ENCODE measurements around the gene RPL10.

The RPL10 gene

DNA sequence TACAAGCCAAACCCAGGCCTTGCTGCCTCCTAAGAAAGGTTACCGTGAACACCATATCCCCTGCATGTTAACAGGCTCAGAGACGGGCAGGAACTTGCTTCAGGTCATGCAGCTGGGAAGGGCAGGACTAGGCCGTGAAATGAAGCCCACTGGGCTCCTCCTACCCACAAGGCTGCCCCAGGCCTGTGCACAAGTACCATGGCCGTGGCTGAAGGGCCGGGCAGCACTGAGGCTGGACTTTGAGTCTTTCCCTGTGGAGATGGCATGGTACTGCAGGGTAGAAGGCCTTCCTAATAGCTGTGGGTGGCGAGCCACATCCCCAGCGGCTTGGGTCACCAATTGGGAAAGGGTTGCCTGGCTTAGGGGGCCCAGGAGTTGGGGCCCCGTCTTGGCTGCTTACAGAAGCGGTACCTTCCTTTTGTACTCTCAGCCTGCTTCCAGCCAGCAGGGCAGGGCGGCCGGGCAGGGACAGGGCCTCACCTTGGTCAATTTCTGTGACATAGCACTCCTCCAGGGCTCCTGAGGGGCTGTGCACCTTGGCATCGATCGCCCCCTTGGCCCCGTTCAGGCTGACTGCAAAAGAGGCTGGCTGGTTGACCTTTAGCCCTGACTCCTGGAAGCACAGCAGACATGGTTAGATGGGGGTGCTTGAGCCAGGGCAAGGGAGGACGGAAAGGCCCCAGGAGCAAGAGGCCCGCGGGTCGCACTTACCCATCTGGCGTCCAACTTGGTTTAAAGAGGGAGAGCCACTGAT lies 47.6 kb upstream of the RPL10 start:
- no peaks in the 10 kb centered on the region; the same call in 1 of the 2 replicates for H3K36me3 ChIP-seq (ENCODE audit: insufficient read depth)
- no peaks in the 10 kb centered on the region for H3K27me3 ChIP-seq (ENCODE audit: insufficient read depth, low read depth)
- H3K79me2 ChIP-seq (ENCODE audit: insufficient read depth, low read depth) = no peaks in the 10 kb centered on the region
- H3K4me2 ChIP-seq = no peak overlapping the region
- no peaks in the 10 kb centered on the region for H4K20me1 ChIP-seq (ENCODE audit: insufficient read depth)
- TF ChIP-seq, protein P1, sequence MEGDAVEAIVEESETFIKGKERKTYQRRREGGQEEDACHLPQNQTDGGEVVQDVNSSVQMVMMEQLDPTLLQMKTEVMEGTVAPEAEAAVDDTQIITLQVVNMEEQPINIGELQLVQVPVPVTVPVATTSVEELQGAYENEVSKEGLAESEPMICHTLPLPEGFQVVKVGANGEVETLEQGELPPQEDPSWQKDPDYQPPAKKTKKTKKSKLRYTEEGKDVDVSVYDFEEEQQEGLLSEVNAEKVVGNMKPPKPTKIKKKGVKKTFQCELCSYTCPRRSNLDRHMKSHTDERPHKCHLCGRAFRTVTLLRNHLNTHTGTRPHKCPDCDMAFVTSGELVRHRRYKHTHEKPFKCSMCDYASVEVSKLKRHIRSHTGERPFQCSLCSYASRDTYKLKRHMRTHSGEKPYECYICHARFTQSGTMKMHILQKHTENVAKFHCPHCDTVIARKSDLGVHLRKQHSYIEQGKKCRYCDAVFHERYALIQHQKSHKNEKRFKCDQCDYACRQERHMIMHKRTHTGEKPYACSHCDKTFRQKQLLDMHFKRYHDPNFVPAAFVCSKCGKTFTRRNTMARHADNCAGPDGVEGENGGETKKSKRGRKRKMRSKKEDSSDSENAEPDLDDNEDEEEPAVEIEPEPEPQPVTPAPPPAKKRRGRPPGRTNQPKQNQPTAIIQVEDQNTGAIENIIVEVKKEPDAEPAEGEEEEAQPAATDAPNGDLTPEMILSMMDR (conservative IDR thresholded peaks at IDR 0.05; ENCODE audit: low read depth, low read length) = no peak
- no peak overlapping the region for H2AFZ ChIP-seq (ENCODE audit: low read depth)
- H3K4me3 ChIP-seq (IDR thresholded peaks at IDR 0.05; ENCODE audit: insufficient read depth, low read depth, low read length) = no peak overlapping the region
- no peak overlapping the region for H3K9ac ChIP-seq
- H3K27ac ChIP-seq = no peak overlapping the region
- peaks cover 14% of the 10 kb centered on the region for H3K4me1 ChIP-seq (ENCODE audit: low read depth, poor library complexity, severe bottlenecking)

DNA sequence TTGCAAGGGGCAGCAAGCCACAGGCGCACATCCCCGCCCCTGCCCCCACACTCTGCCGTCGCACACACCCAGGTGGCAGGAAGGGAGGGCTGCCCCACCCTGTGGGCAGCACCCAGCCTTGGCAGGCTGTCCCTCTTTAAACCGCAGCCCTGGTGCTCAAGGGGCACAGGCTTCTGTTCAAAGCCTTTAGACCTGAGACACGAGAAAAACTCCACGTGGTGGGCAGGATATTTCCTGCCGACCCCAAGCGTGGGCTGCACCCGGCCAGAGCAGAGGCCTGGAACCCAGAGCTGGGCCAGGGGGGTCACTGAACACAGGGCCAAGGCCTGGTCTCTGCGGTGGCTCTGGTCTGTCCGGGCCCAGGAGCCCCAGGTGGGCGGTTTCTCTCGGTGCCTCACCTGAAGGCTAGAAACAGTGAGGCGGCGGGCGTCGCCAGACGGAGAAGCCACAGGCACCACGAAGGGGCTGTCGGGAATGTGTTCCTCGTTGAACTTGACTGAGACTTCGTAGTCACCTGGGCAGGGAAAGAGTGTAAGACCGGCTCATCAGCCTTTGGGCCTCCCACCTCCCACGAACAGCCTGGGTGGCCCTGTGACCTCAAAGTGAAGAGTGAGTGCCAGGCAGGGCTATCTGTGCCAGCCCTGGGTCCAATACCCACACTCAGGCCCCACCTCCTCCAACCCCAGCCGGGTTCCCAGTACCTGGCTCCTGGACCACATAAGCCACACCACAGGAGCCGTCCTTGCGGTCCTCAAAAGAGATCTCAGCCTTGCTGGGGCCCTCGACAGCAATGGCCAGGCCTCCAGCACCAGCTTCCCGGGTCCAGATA lies 46.8 kb upstream of the RPL10 start:
- no peak overlapping the region for H3K9ac ChIP-seq
- TF ChIP-seq, protein P1 (conservative IDR thresholded peaks at IDR 0.05; ENCODE audit: low read depth, low read length) = no peak
- H3K4me2 ChIP-seq = no peak overlapping the region
- no peaks in the 10 kb centered on the region for H4K20me1 ChIP-seq (ENCODE audit: insufficient read depth)
- H3K36me3 ChIP-seq (ENCODE audit: insufficient read depth) = no peaks in the 10 kb centered on the region; the same call in 1 of the 2 replicates
- H3K4me3 ChIP-seq (IDR thresholded peaks at IDR 0.05; ENCODE audit: insufficient read depth, low read depth, low read length) = no peak overlapping the region
- no peak overlapping the region for H2AFZ ChIP-seq (ENCODE audit: low read depth)
- peaks cover 14% of the 10 kb centered on the region for H3K4me1 ChIP-seq (ENCODE audit: low read depth, poor library complexity, severe bottlenecking)
- H3K27ac ChIP-seq = no peak overlapping the region
- no peaks in the 10 kb centered on the region for H3K79me2 ChIP-seq (ENCODE audit: insufficient read depth, low read depth)
- H3K27me3 ChIP-seq (ENCODE audit: insufficient read depth, low read depth) = no peaks in the 10 kb centered on the region

DNA sequence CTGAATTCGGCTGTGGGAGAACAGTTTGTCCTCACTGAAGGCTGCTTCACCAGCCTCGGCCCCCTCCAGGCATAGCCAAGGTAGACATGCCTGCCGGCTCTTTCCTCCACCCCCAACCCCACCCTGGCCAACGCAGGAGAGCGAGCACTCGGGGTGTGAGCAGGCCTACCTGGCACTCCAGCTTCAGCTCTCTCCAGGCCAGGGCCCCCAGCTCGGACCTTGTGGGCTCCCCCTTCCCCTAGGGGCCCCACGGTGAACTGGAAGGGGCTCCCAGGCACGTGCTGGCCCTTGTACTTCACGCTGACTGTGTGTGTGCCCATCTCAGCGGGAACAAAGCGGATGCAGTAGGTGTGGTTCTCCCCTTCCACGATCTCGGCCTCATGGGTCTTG lies 46.2 kb upstream of the RPL10 start:
- Histone ChIP-seq H2AFZ (ENCODE audit: low read depth) (no peak overlapping the region), H3K9ac (no peak overlapping the region), H3K36me3 (ENCODE audit: insufficient read depth) (no peaks in the 10 kb centered on the region; the same call in 1 of the 2 replicates), H3K4me1 (ENCODE audit: low read depth, poor library complexity, severe bottlenecking) (peaks cover 14% of the 10 kb centered on the region), H3K79me2 (ENCODE audit: insufficient read depth, low read depth) (no peaks in the 10 kb centered on the region), H3K4me2 (no peak overlapping the region), H4K20me1 (ENCODE audit: insufficient read depth) (no peaks in the 10 kb centered on the region), H3K4me3 (IDR thresholded peaks at IDR 0.05; ENCODE audit: insufficient read depth, low read depth, low read length) (no peak overlapping the region), H3K27ac (no peak overlapping the region), H3K27me3 (ENCODE audit: insufficient read depth, low read depth) (no peaks in the 10 kb centered on the region)
- TF ChIP-seq, protein P1 (conservative IDR thresholded peaks at IDR 0.05; ENCODE audit: low read depth, low read length) = no peak

DNA sequence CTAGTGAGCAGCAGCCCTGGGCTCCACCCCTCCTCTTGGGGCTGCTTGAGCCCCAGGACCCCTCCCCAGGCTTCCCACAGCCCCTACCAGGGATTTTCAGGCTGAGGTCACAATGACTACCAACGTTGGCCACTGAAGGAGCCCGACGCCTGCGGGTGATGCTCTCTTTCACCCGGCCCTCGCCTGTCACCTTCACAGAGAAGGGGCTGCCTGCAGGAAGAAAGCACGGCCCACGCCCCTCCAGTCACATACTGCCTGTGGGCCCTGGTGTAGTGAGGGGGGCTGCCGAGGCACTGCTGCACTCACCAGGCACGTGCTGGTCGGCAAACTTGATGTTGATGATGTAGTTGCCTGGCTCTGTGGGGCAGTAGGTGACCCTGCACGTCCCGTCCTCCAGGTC lies 45.7 kb upstream of the RPL10 start:
- Histone ChIP-seq H3K36me3 (ENCODE audit: insufficient read depth) (no peaks in the 10 kb centered on the region; the same call in 1 of the 2 replicates), H3K27ac (no peak overlapping the region), H4K20me1 (ENCODE audit: insufficient read depth) (no peaks in the 10 kb centered on the region), H3K4me3 (IDR thresholded peaks at IDR 0.05; ENCODE audit: insufficient read depth, low read depth, low read length) (no peak overlapping the region), H3K4me2 (no peak overlapping the region), H2AFZ (ENCODE audit: low read depth) (no peak overlapping the region), H3K79me2 (ENCODE audit: insufficient read depth, low read depth) (no peaks in the 10 kb centered on the region), H3K4me1 (ENCODE audit: low read depth, poor library complexity, severe bottlenecking) (peaks cover 14% of the 10 kb centered on the region), H3K27me3 (ENCODE audit: insufficient read depth, low read depth) (no peaks in the 10 kb centered on the region), H3K9ac (no peak overlapping the region)
- TF ChIP-seq, protein P1 (conservative IDR thresholded peaks at IDR 0.05; ENCODE audit: low read depth, low read length) = no peak

All from KMS-11 (cell line).